GM12878 (cell line): ENCODE measurements around the gene CNOT8. TPM values are rescaled to one million over a fixed set of nuclear protein-coding genes. Genes with fewer than 3 reads are reported as not detected.
"Not testable (repeated sequence)": the region's sequence is repeated elsewhere in the genome, so short reads cannot be mapped to it uniquely, and the experiment has no call there.

Experiments used
- ATAC-seq: fragments of 200-7000 bp; cut with Tn5 transposase; 3 replicates; pipeline ENCODE4 v1.9.1; 2020; ENCODE audit warnings: mild to moderate bottlenecking, moderate library complexity
- BruUV-seq: library from RNA; stranded (reverse); fragments of 400-500 nt; replicated peaks from 2 replicates; lab custom pipeline; 2021; lab: Mats Ljungman, UMichigan
- CTCF ChIA-PET: fragments of 300-600 bp; sonication (Branson Sonifier 250); formaldehyde crosslinking; extraction: SDS; loops from one replicate; lab custom pipeline; 2021; ENCODE audit warnings: inconsistent platforms; lab: Yijun Ruan, JAX
- POLR2A ChIA-PET: fragments of 350-600 bp; formaldehyde crosslinking; extraction: SDS; loops from one replicate; lab custom pipeline; 2021; ENCODE audit warnings: inconsistent platforms; lab: Charles Lee
- RAD21 ChIA-PET: fragments of 300-600 bp; sonication (Branson Sonifier 250); formaldehyde crosslinking; loops from one replicate; lab custom pipeline; 2023; ENCODE audit warnings: antibody characterized with exemption; ENCODE audit not compliant: unreplicated experiment; lab: Charles Lee
- SMC1A ChIA-PET: fragments of 300-600 bp; sonication (Branson Sonifier 250); formaldehyde crosslinking; loops from one replicate; lab custom pipeline; 2023; ENCODE audit not compliant: unreplicated experiment, uncharacterized antibody; lab: Charles Lee
- DNase-seq: peaks from one replicate; pipeline ENCODE4 v3.0.0-alpha.2; 2011; ENCODE audit warnings: low read depth, low spot score
- FAIRE-seq: peaks from 3 replicates; lab custom pipeline; 2011; peaks lifted over from hg19 to GRCh38; lab: Jason Lieb, UNC
- H2AFZ ChIP-seq: 2 replicates; pipeline ENCODE4 v1.6.0; 2011; ENCODE audit warnings: low read depth, low read length, control low read depth; ENCODE audit not compliant: control insufficient read depth
- H3K27ac ChIP-seq: 2 replicates; pipeline ENCODE4 v1.5.1; 2011; ENCODE audit warnings: control low read depth; ENCODE audit not compliant: control insufficient read depth, insufficient read depth
- H3K27me3 ChIP-seq, 2 experiments: replicated peaks in 1 of 2; 2 replicates each; pipeline versions ENCODE4 v1.6.0 to v1.6.1; 2011; ENCODE audit warnings: low read length in 1 of 2; ENCODE audit not compliant: control insufficient read depth in 2 of 2, insufficient read depth in 2 of 2
- H3K36me3 ChIP-seq, 2 experiments: 2 replicates each; pipeline ENCODE4 v1.5.1; 2011; ENCODE audit warnings: low read length in 1 of 2; ENCODE audit not compliant: control insufficient read depth in 2 of 2, insufficient read depth in 2 of 2
- H3K4me1 ChIP-seq: 2 replicates; pipeline ENCODE4 v1.6.1; 2011; ENCODE audit warnings: mild to moderate bottlenecking, low read length, moderate library complexity, mixed read lengths; ENCODE audit not compliant: control insufficient read depth, insufficient read depth
- H3K4me2 ChIP-seq: 2 replicates; pipeline ENCODE4 v1.6.0; 2011; ENCODE audit warnings: control low read depth; ENCODE audit not compliant: control insufficient read depth, insufficient read depth
- H3K4me3 ChIP-seq: fragments of 200-600 bp; sonication (generic); 2 replicates; pipeline ENCODE4 v1.5.1; 2016
- H3K79me2 ChIP-seq: 2 replicates; pipeline ENCODE4 v1.6.0; 2011; ENCODE audit warnings: low read length; ENCODE audit not compliant: control insufficient read depth, insufficient read depth
- H3K9ac ChIP-seq: 2 replicates; pipeline ENCODE4 v1.8.0; 2011; ENCODE audit warnings: low read length, control low read depth, mixed read lengths; ENCODE audit not compliant: control insufficient read depth, insufficient read depth
- H3K9me3 ChIP-seq: replicated peaks from 3 replicates; pipeline ENCODE4 v1.5.1; 2011; ENCODE audit warnings: mild to moderate bottlenecking, low read length; ENCODE audit not compliant: control insufficient read depth, insufficient read depth
- H4K20me1 ChIP-seq: 2 replicates; pipeline ENCODE4 v1.6.0; 2011; ENCODE audit not compliant: control insufficient read depth, insufficient read depth
- ATF7 ChIP-seq: fragments of 450-650 bp; IDR thresholded peaks from 2 replicates; pipeline ENCODE4 v1.6.1; 2016; ENCODE audit warnings: low read depth, mild to moderate bottlenecking
- HDAC2 ChIP-seq: fragments of 200-600 bp; sonication (generic); IDR thresholded peaks from 2 replicates; pipeline ENCODE4 v1.6.1; 2017
- PRDM15 ChIP-seq: fragments of 450-650 bp; formaldehyde crosslinking; IDR thresholded peaks from 2 replicates; pipeline ENCODE4 v1.4.0; 2020; ENCODE audit warnings: mild to moderate bottlenecking, moderate library complexity
- SREBF2 ChIP-seq: IDR thresholded peaks from 2 replicates; pipeline ENCODE4 v1.6.1; 2012; ENCODE audit warnings: mild to moderate bottlenecking, low read length
- WGBS: methylation state at CpG from one replicate; pipeline ENCODE4 v1.1.6; 2016; ENCODE audit warnings: low lambda C conversion rate; ENCODE audit not compliant: insufficient replicate concordance, insufficient coverage; ENCODE audit errors: missing lambda C conversion rate; 5-methylcytosine and 5-hydroxymethylcytosine counted together
- in situ Hi-C: fragments of 300-500 bp; cut with MboI; formaldehyde crosslinking; loops from 9 replicates; pipeline ENCODE4 v1.14.3; 2018; ENCODE audit warnings: mixed read lengths
- intact Hi-C: fragments of 100-400 bp; cut with micrococcal nuclease; formaldehyde crosslinking; loops from one replicate; pipeline ENCODE4 v1.14.2; 2022; ENCODE audit not compliant: unreplicated experiment
- polyA plus RNA-seq, 11 experiments: library from polyadenylated mRNA; depleted of rRNA in 4 of 11; unstranded in 6 of 11; stranded (reverse) in 5 of 11; fragments of >200 nt; fragmentation: Nextera tagmentation in 4 of 11; fragmentation: Illumina TruSeq in 1 of 11; extraction: Ambion mirVana in 4 of 11; extraction: Trizol in 1 of 11; gene quantifications; 1 replicate in 1 of 11; 2 replicates in 10 of 11; pipeline versions ENCODE4 v1.2.1 to v1.2.3, GENCODE V29; 2011 to 2016; ENCODE audit warnings: inconsistent platforms in 2 of 11, missing spikeins in 2 of 11, low read depth in 1 of 11
- total RNA-seq, 4 experiments: library from RNA; depleted of rRNA in 3 of 4; stranded (reverse); fragments of >200 nt in 3 of 4; fragmentation: Illumina TruSeq in 1 of 4; extraction: Trizol in 1 of 4; gene quantifications; 2 replicates each; pipeline versions ENCODE4 v1.2.1 to v1.2.3, GENCODE V29; 2013 to 2021

CNOT8 gene
- total and polyA plus RNA-seq, 10 of the 15 experiments (the other 5 are each of a cell fraction or from before 2014, with no cell fraction given) = 13.2 to 57.1 (median 39.0) TPM

DNA sequence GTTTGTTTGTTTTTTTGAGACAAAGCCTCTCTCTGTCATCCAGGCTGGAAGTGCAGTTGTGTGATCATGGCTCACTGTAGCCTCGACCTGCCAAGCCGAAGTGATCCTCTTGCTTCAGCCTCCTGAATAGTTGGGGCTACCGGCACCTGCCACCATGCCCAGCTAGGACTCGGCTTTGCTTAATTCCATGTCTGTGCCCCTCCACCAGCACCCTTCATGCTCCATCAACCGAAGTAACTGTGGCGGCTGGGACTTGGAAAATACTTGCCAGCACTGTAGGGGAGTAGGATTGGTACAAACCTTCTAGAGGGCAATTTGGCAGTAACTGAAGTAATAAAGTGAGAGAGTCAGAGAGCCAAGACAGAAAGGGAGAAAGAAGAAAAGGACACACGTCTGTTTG, 27.0 kb upstream of the CNOT8 start (continued):
- TF ChIP-seq PRDM15 (CRISPR knock-in tag) (no peak), SREBF2 (no peak), HDAC2 (no peak)
- TF ChIP-seq, all 136 proteins: peak for 0

DNA sequence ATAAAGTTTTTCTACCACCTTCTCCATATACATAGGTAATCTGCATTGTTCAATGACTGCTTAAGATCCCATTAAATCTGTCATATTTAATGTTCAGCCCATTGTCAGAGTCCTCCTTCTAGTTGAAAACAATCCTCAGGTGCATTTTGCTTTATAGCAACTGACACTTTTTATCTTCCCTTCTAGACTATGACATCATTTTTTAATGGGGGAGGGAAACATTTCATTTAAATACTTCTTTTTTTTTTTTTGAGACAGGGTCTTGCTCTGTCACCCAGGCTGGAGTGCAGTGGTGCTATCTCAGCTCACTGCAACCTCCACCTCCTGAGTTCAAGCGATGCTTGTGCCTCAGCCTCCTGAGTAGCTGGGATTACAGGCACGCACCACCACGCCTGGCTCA, 25.6 kb upstream of the CNOT8 start:
- DNase-seq, H3K4me1 ChIP-seq, H3K79me2 ChIP-seq, BruUV-seq, ATAC-seq, SMC1A ChIA-PET, in situ Hi-C loops, H3K9me3 ChIP-seq, FAIRE-seq, H3K4me3 ChIP-seq, RAD21 ChIA-PET, H3K27ac ChIP-seq, H3K9ac ChIP-seq, H3K36me3 ChIP-seq: not testable (repeated sequence)
- WGBS = 100% methylated on average over 3 of the region's 3 CpGs
- ChIA-PET POLR2A (interaction anchor here (0.6 to 0.7 kb wide), 2 partner anchors 9 to 752 kb away, joined by 3 read pairs; no protein-coding TSS in a partner anchor), CTCF (interaction anchor here (0.7 to 1.4 kb wide), 2 partner anchors 183 to 793 kb away, joined by 3 to 5 read pairs; no protein-coding TSS in a partner anchor)
- TF ChIP-seq ATF7 = peak; percentile 36; the same call in 1 of the 2 replicates
- TF ChIP-seq, all 136 proteins: peak for 1; not testable (repeated sequence) for 135
- H3K27me3 ChIP-seq, intact Hi-C loops, H2AFZ ChIP-seq, H4K20me1 ChIP-seq, H3K4me2 ChIP-seq: not testable (repeated sequence)
